HEK293 (cell line): ENCODE data around the gene OPCML.

Experiments
- CTCF ChIA-PET: fragments of 350-600 bp; formaldehyde crosslinking; extraction: SDS; loops from one replicate; lab custom pipeline; 2021; ENCODE audit warnings: antibody characterized with exemption; lab: Yijun Ruan, JAX
- POLR2A ChIA-PET: fragments of 300-600 bp; formaldehyde crosslinking; extraction: SDS; loops from one replicate; lab custom pipeline; 2020; ENCODE audit warnings: antibody characterized with exemption, inconsistent platforms; lab: Yijun Ruan, JAX
- H3K27ac ChIP-seq: fragments of 200-500 bp; sonication (Bioruptor generic); 2 replicates; pipeline ENCODE4 v1.5.1; 2014; ENCODE audit warnings: low read depth, low read length, control low read depth, inconsistent platforms; ENCODE audit errors: extremely low read depth
- H3K36me3 ChIP-seq, 2 experiments: fragments of 200-500 bp in 1 of 2; sonication (Bioruptor generic) in 1 of 2; 1 replicate in 1 of 2; 2 replicates in 1 of 2; pipeline ENCODE4 v1.5.1; 2014 to 2017; ENCODE audit warnings: inconsistent platforms in 2 of 2, low read length in 2 of 2; ENCODE audit not compliant: control insufficient read depth in 2 of 2, insufficient read depth in 1 of 2
- H3K4me1 ChIP-seq: fragments of 200-500 bp; sonication (Bioruptor generic); 2 replicates; pipeline ENCODE4 v1.5.1; 2014; ENCODE audit warnings: mild to moderate bottlenecking, low read length, inconsistent platforms; ENCODE audit not compliant: control insufficient read depth, insufficient read depth
- H3K4me3 ChIP-seq: 2 replicates; pipeline ENCODE4 v1.5.1; 2011; ENCODE audit warnings: low read depth, mild to moderate bottlenecking, control low read depth, low read length, moderate library complexity
- H3K9me3 ChIP-seq: fragments of 200-500 bp; sonication (Bioruptor generic); 2 replicates; pipeline ENCODE4 v1.5.1; 2014; ENCODE audit warnings: low read depth, low read length, inconsistent platforms; ENCODE audit not compliant: control insufficient read depth, insufficient read depth
- EGR2 ChIP-seq: fragments of 450-650 bp; formaldehyde crosslinking; IDR thresholded peaks from 2 replicates; pipeline ENCODE4 v1.5.1; 2016; ENCODE audit warnings: low read depth, missing biosample characterization, missing genetic modification characterization
- GLI2 ChIP-seq: fragments of 450-650 bp; formaldehyde crosslinking; IDR thresholded peaks from 2 replicates; pipeline ENCODE4; 2017; ENCODE audit warnings: missing biosample characterization, missing genetic modification characterization, low read depth, borderline replicate concordance
- KLF7 ChIP-seq: fragments of 450-650 bp; formaldehyde crosslinking; IDR thresholded peaks from 2 replicates; pipeline ENCODE4 v1.5.1; 2016; ENCODE audit warnings: missing biosample characterization, missing genetic modification characterization, borderline replicate concordance
- MZF1 ChIP-seq: fragments of 450-650 bp; formaldehyde crosslinking; IDR thresholded peaks from 2 replicates; pipeline ENCODE4 v1.5.1; 2017; ENCODE audit warnings: missing biosample characterization, missing genetic modification characterization, borderline replicate concordance
- SCRT2 ChIP-seq: fragments of 450-650 bp; formaldehyde crosslinking; IDR thresholded peaks from 2 replicates; pipeline ENCODE4 v1.5.1; 2016; ENCODE audit warnings: missing biosample characterization, missing genetic modification characterization
- ZEB2 ChIP-seq: fragments of 450-650 bp; formaldehyde crosslinking; IDR thresholded peaks from 2 replicates; pipeline ENCODE4 v1.5.1; 2016; ENCODE audit warnings: missing biosample characterization, missing genetic modification characterization
- ZNF341 ChIP-seq: fragments of 450-650 bp; formaldehyde crosslinking; IDR thresholded peaks from 2 replicates; pipeline ENCODE4; 2016; ENCODE audit warnings: low read depth, missing biosample characterization, missing genetic modification characterization
- ZNF366 ChIP-seq: fragments of 450-650 bp; formaldehyde crosslinking; conservative IDR thresholded peaks from 2 replicates; pipeline ENCODE4 v1.5.1; 2016; ENCODE audit warnings: missing biosample characterization, missing genetic modification characterization
- ZNF394 ChIP-seq: fragments of 450-650 bp; formaldehyde crosslinking; IDR thresholded peaks from 2 replicates; pipeline ENCODE4 v1.5.1; 2016; ENCODE audit warnings: missing biosample characterization, missing genetic modification characterization, mild to moderate bottlenecking, moderate library complexity, borderline replicate concordance
- ZNF416 ChIP-seq: fragments of 450-650 bp; formaldehyde crosslinking; IDR thresholded peaks from 2 replicates; pipeline ENCODE4 v1.5.1; 2016; ENCODE audit warnings: missing biosample characterization, missing genetic modification characterization
- ZNF423 ChIP-seq: fragments of 450-650 bp; formaldehyde crosslinking; IDR thresholded peaks from 2 replicates; pipeline ENCODE4 v1.5.1; 2016; ENCODE audit warnings: missing biosample characterization, missing genetic modification characterization
- ZNF529 ChIP-seq: fragments of 450-650 bp; formaldehyde crosslinking; IDR thresholded peaks from 2 replicates; pipeline ENCODE4 v1.5.1; 2017; ENCODE audit warnings: missing genetic modification characterization, missing biosample characterization; ENCODE audit not compliant: insufficient replicate concordance
- ZNF530 ChIP-seq: fragments of 450-650 bp; formaldehyde crosslinking; IDR thresholded peaks from 2 replicates; pipeline ENCODE4 v1.5.1; 2016; ENCODE audit warnings: low read depth, missing biosample characterization, missing genetic modification characterization
- ZNF623 ChIP-seq: fragments of 450-650 bp; formaldehyde crosslinking; IDR thresholded peaks from 2 replicates; pipeline ENCODE4 v1.5.1; 2016; ENCODE audit warnings: missing biosample characterization, missing genetic modification characterization
- ZNF626 ChIP-seq: fragments of 450-650 bp; sonication (Bioruptor Pico); formaldehyde crosslinking; IDR thresholded peaks from 2 replicates; pipeline ENCODE4 v1.5.1; 2018; ENCODE audit warnings: missing biosample characterization, missing genetic modification characterization, inconsistent platforms
- ZNF654 ChIP-seq: fragments of 450-650 bp; formaldehyde crosslinking; IDR thresholded peaks from 2 replicates; pipeline ENCODE4 v1.5.1; 2016; ENCODE audit warnings: low read depth, missing biosample characterization, missing genetic modification characterization
- ZNF677 ChIP-seq: fragments of 450-650 bp; IDR thresholded peaks from 2 replicates; pipeline ENCODE4 v1.5.0; 2018; ENCODE audit warnings: missing biosample characterization, mild to moderate bottlenecking, missing genetic modification characterization, moderate library complexity
- ZXDB ChIP-seq: fragments of 450-650 bp; formaldehyde crosslinking; IDR thresholded peaks from 2 replicates; pipeline ENCODE4 v1.5.1; 2016; ENCODE audit warnings: missing biosample characterization, missing genetic modification characterization
- TF ChIP-seq, protein P1 (sequence below): fragments of 450-650 bp; formaldehyde crosslinking; IDR thresholded peaks from 2 replicates; pipeline ENCODE4 v1.5.1; 2016; ENCODE audit warnings: missing biosample characterization, missing genetic modification characterization
- TF ChIP-seq, protein P2 (sequence below): IDR thresholded peaks from 2 replicates; pipeline ENCODE4 v1.6.1; 2011; ENCODE audit warnings: mild to moderate bottlenecking, low read depth, low read length, borderline replicate concordance
- TF ChIP-seq, protein P3 (sequence below): fragments of 450-650 bp; formaldehyde crosslinking; IDR thresholded peaks from 2 replicates; pipeline ENCODE4 v1.5.1; 2017; ENCODE audit warnings: missing biosample characterization, missing genetic modification characterization
- TF ChIP-seq, protein P4 (sequence below): fragments of 450-650 bp; formaldehyde crosslinking; optimal IDR thresholded peaks from 2 replicates; pipeline ENCODE3; 2016; ENCODE audit warnings: missing biosample characterization, mild to moderate bottlenecking, missing genetic modification characterization
- TF ChIP-seq, protein P5 (sequence below): fragments of 450-650 bp; formaldehyde crosslinking; IDR thresholded peaks from 2 replicates; pipeline ENCODE4 v1.5.1; 2016; ENCODE audit warnings: missing biosample characterization, missing genetic modification characterization

The OPCML gene

DNA sequence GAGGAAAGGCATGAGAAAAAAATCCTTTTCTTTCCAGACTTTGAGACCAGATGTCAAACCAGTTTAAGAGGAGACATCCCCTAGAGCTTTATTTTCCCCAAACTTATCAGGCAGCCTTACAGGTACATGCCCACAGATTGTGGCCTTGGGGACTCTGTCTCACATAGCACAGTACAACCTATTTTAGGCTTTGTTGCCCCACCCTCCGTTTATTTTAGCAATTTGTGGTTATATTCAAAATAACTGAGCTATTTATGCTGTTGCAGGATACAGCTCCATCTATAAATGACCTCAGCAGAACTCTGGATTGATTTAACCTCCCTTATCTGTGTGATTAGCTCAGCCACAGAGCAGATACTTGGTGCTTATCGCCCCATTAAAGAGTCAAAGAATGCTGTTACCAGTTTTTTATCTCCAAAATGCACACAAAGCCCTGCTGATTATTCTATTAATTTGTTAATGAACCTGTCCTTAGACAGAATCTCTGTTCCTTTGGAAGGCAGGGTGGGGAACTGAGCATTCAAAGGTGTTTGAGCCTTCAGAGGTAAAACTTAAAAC is 525.2 kb downstream of the OPCML start:
- H3K36me3 ChIP-seq: no peaks in the 10 kb centered on the region
- no peak overlapping the region for H3K4me3 ChIP-seq
- TF ChIP-seq SCRT2 (tag by site-specific recombination) (no peak), ZNF416 (tag by site-specific recombination) (no peak), MZF1 (tag by site-specific recombination) (no peak), ZXDB (tag by site-specific recombination) (no peak), ZNF423 (tag by site-specific recombination) (no peak), GLI2 (tag by site-specific recombination) (no peak), ZNF366 (no peak), KLF7 (tag by site-specific recombination) (no peak), ZNF530 (no peak), ZEB2 (no peak), ZNF623 (no peak), ZNF394 (tag by site-specific recombination) (no peak)
- TF ChIP-seq, protein P1, sequence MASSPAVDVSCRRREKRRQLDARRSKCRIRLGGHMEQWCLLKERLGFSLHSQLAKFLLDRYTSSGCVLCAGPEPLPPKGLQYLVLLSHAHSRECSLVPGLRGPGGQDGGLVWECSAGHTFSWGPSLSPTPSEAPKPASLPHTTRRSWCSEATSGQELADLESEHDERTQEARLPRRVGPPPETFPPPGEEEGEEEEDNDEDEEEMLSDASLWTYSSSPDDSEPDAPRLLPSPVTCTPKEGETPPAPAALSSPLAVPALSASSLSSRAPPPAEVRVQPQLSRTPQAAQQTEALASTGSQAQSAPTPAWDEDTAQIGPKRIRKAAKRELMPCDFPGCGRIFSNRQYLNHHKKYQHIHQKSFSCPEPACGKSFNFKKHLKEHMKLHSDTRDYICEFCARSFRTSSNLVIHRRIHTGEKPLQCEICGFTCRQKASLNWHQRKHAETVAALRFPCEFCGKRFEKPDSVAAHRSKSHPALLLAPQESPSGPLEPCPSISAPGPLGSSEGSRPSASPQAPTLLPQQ (tag by site-specific recombination): no peak
- TF ChIP-seq, protein P2, sequence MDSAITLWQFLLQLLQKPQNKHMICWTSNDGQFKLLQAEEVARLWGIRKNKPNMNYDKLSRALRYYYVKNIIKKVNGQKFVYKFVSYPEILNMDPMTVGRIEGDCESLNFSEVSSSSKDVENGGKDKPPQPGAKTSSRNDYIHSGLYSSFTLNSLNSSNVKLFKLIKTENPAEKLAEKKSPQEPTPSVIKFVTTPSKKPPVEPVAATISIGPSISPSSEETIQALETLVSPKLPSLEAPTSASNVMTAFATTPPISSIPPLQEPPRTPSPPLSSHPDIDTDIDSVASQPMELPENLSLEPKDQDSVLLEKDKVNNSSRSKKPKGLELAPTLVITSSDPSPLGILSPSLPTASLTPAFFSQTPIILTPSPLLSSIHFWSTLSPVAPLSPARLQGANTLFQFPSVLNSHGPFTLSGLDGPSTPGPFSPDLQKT: no peak
- TF ChIP-seq, protein P3, sequence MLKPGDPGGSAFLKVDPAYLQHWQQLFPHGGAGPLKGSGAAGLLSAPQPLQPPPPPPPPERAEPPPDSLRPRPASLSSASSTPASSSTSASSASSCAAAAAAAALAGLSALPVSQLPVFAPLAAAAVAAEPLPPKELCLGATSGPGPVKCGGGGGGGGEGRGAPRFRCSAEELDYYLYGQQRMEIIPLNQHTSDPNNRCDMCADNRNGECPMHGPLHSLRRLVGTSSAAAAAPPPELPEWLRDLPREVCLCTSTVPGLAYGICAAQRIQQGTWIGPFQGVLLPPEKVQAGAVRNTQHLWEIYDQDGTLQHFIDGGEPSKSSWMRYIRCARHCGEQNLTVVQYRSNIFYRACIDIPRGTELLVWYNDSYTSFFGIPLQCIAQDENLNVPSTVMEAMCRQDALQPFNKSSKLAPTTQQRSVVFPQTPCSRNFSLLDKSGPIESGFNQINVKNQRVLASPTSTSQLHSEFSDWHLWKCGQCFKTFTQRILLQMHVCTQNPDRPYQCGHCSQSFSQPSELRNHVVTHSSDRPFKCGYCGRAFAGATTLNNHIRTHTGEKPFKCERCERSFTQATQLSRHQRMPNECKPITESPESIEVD: no peak
- TF ChIP-seq, protein P4, sequence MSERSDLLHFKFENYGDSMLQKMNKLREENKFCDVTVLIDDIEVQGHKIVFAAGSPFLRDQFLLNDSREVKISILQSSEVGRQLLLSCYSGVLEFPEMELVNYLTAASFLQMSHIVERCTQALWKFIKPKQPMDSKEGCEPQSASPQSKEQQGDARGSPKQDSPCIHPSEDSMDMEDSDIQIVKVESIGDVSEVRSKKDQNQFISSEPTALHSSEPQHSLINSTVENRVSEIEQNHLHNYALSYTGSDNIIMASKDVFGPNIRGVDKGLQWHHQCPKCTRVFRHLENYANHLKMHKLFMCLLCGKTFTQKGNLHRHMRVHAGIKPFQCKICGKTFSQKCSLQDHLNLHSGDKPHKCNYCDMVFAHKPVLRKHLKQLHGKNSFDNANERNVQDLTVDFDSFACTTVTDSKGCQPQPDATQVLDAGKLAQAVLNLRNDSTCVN (tag by site-specific recombination): no peak
- TF ChIP-seq, protein P5, sequence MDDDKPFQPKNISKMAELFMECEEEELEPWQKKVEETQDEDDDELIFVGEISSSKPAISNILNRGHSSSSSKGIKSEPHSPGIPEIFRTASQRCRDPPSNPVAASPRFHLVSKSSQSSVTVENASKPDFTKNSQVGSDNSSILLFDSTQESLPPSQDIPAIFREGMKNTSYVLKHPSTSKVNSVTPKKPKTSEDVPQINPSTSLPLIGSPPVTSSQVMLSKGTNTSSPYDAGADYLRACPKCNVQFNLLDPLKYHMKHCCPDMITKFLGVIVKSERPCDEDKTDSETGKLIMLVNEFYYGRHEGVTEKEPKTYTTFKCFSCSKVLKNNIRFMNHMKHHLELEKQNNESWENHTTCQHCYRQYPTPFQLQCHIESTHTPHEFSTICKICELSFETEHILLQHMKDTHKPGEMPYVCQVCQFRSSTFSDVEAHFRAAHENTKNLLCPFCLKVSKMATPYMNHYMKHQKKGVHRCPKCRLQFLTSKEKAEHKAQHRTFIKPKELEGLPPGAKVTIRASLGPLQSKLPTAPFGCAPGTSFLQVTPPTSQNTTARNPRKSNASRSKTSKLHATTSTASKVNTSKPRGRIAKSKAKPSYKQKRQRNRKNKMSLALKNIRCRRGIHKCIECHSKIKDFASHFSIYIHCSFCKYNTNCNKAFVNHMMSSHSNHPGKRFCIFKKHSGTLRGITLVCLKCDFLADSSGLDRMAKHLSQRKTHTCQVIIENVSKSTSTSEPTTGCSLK: no peak
- no peak overlapping the region for H3K27ac ChIP-seq
- no peaks in the 10 kb centered on the region for H3K4me1 ChIP-seq
- ChIA-PET CTCF (interaction anchor here (0.5 kb wide), 1 partner anchor 445 kb away, joined by 3 read pairs; no protein-coding TSS in a partner anchor), POLR2A (no interaction called here)
- H3K9me3 ChIP-seq: no peaks in the 10 kb centered on the region

DNA sequence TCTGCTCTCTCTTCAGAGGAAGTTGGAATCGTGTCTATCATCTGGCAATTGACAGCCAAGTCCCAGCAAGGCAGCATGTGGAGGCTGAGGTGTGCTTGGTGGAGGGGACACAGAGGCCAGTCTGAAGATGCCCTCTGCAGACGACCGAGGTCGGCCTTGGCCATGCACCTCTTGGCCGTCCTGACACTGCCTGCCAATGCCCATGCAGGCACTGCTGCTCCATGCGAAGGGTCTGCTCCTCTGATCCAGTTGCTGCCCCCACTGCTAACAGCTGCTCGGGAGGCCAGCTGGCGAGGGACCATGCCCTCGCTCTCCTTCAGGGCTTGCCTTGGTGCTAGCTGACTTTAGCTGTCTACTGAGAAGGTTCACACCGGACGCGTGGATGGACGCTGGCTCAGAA is 527.9 kb downstream of the OPCML start:
- H3K4me1 ChIP-seq: no peaks in the 10 kb centered on the region
- POLR2A ChIA-PET: no interaction called here
- no peak overlapping the region for H3K4me3 ChIP-seq
- H3K9me3 ChIP-seq: no peaks in the 10 kb centered on the region
- H3K36me3 ChIP-seq: no peaks in the 10 kb centered on the region
- H3K27ac ChIP-seq: no peak overlapping the region
- CTCF ChIA-PET: interaction anchor here (0.5 kb wide), 1 partner anchor 715 kb away, joined by 4 read pairs; no protein-coding TSS in a partner anchor
- TF ChIP-seq ZNF626: no peak
- TF ChIP-seq, protein P1 (tag by site-specific recombination): no peak
- TF ChIP-seq ZNF654 (tag by site-specific recombination): no peak
- TF ChIP-seq EGR2 (tag by site-specific recombination): no peak
- no peak for TF ChIP-seq ZNF677 (tag by site-specific recombination)
- TF ChIP-seq ZNF341 (tag by site-specific recombination): no peak
- no peak for TF ChIP-seq ZNF529 (tag by site-specific recombination)
